Activated CD8-positive, alpha-beta memory T cell treated with anti-CD3 and anti-CD28 coated beads for 1 hour (primary cell): Measurements from ENCODE around the gene LITAFD.
"Not testable (repeated sequence)": the region's sequence is repeated elsewhere in the genome, so short reads cannot be mapped to it uniquely, and the experiment has no call there.

Source experiments
- DNase-seq, 2 donors: peaks; one replicate each; pipeline ENCODE4 v3.0.0-alpha.2; 2020; ENCODE audit warnings: low read depth in 1 of 2; ENCODE audit errors: extremely low read depth in 1 of 2

LITAFD gene

GRCh38 chr16:8872071-8872470 lies 10.1 kb upstream of the LITAFD start:
- DNase-seq, result no peak

GRCh38 chr16:8872967-8873865 lies 8.9 kb upstream of the LITAFD start:
- DNase-seq, result no peak

- not testable (repeated sequence) for DNase-seq
These were observed 8.3 kb upstream of the LITAFD start for GRCh38 chr16:8873866-8874195.

DNA sequence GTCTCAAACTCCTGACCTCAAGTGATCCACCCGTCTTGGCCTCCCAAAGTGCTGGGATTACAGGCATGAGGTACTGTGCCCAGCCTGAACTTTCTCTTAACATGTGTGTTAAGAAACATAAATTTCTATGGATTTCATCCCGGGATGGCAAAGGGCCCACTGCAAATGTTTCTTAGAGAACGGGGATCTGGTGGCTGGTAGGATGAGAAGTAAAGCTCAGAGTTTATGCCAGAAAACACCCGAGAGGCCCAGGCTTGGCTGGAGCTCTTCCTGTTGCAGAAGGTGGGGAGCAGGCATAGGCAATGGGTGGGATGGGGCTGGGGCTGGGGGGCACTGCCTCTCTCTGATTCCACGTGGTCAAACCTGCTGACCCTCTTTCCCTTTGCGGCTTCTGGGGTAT lies 7.8 kb upstream of the LITAFD start:
- DNase-seq, result no peak

DNA sequence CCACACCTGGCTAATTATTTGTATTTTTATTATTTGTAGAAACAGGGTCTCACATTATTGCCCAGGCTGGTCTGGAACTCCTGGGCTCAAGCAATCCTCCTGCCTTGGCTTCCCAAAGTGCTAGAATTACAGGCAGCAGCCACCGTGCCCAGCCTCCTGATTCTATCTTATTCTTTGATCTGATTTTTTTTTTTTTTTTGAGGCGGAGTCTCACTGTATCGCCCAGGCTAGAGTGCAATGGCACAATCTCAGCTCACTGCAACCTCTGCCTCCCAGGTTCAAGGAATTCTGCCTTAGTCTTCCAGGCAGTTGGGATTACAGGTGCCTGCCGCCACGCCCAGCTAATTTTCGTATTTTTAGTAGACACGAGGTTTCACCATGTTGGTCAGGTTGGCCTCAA lies 6.8 kb upstream of the LITAFD start:
- DNase-seq, result not testable (repeated sequence)

- no peak for DNase-seq
These were observed 4.1 kb upstream of the LITAFD start for GRCh38 chr16:8877894-8878522.

- DNase-seq, result no peak
These were observed 3.6 kb upstream of the LITAFD start for GRCh38 chr16:8878523-8878911.

GRCh38 chr16:8880839-8881510 lies 1.2 kb upstream of the LITAFD start:
- no peak for DNase-seq

GRCh38 chr16:8882725-8883377 lies 700 bp downstream of the LITAFD start:
- DNase-seq, result no peak

DNA sequence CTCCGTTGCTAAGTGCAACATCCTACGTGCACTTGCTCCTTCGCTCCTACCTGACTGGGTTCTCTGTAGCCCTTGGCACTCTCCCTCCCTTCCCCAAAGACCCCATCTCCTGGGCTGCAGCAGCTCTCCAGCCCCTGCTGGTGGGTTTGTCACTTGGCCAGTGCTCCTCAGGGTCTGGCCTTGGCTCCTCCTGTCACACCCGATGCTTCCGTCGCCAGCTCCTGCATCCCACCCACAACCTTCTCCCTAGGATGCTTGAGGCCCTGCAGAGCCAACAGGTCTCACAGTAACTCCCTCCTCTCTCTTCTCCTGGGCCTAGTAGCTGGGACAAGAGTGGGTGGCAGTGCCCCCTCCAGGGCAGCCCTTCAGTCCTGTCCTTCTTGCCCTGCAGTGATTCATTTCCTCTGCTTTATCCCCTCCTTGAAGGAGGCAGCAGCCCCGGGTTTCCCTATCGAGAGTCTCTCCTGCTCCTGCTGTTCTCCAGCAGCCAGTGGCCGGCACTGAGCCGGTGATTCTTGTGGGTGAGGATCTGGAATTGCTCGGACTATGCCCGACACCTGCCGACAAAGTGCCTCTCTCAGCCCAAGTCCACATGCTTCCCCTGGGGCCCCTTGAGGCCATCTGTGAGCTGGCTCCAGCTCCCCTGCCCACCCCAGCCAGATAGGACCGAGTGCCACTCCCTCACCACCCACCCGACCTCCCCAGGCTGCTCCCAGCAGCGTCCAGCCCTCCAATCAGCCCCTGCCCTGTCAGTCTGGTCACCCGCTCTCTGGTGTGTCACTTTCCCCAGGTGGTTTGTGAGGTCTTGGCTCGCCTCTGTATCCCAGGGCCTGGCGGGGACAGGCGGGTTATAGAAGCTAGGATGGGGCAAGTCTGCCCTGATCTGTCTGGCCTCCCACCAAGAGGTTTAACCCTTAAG lies 3.8 kb downstream of the LITAFD start:
- DNase-seq, result no peak

- DNase-seq, result no peak
These were observed 4.7 kb downstream of the LITAFD start for GRCh38 chr16:8886593-8887430.

GRCh38 chr16:8887431-8887765 lies 5.2 kb downstream of the LITAFD start:
- no peak for DNase-seq

DNA sequence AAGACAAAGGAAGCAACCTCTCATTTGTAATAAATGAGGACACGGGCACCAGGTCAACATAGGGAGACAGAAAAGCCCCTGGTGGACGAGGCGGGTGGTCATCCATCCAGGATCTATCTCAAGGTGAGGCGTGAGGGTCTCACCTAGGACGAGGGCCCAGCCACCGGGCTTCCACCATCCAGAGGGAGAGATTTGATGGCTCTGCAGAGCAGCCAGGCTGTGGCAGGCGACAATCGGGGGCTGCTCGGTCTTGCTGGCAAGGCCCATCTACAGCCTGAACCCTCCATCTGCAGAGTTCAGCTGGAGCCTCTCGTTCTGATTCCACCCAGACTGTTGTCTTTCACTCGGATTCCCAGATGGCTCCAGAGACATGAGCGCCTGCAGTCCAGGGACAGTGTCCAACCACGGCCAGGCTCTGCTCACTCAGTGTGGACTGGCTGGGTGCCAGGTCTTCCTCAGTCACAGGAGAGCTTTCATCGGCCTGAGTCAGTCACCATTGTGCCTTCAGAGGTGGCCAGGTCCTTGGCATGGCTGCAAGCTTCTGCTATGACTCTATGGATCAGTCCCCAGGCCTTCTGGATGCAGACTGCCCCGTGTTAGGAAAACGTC lies 5.9 kb downstream of the LITAFD start:
- no peak for DNase-seq

GRCh38 chr16:8888951-8889892 lies 7.1 kb downstream of the LITAFD start:
- no peak for DNase-seq

- no peak for DNase-seq
These were observed 7.9 kb downstream of the LITAFD start for GRCh38 chr16:8889893-8890548.

DNA sequence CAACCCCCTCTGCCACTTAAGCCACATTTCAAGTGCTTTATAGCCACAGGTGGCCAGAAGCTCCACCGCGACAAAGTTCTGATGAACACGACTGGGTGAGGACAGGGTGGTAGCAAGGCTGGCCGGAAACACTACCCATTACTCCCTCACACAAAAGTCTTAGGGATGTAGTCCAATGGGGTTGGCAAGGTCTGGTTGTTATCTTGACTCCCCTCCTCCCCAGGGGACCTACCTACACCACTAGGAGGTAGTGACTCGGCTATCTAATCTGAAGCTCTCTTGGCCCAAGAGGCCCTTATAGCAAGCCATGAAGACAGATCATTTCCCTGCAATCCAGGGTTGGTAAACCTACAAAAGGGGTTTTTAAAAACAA lies 8.4 kb downstream of the LITAFD start:
- DNase-seq, result no peak

DNA sequence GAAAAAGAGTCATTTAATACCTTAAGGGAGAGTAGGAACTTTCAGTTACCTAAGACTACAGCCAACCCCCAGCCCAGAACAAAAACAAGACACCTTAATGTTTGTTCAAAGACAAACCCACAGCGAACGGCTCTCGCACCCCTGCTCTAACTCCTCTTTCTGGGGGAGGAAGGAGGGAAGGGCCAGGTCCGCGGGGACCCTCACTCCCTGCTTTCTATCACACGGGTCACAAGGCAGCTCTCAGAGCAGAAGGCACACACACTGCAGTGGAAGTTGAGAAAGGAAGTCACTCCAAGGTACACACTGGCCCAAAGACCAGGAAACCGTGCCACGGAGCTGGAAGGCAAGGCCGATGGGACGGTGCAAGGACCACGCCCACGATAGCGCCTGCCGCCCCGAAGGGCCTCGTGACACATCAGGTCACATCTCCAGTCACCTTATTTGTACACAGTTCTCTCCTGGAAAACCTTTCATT lies 10.0 kb downstream of the LITAFD start:
- no peak for DNase-seq

DNA sequence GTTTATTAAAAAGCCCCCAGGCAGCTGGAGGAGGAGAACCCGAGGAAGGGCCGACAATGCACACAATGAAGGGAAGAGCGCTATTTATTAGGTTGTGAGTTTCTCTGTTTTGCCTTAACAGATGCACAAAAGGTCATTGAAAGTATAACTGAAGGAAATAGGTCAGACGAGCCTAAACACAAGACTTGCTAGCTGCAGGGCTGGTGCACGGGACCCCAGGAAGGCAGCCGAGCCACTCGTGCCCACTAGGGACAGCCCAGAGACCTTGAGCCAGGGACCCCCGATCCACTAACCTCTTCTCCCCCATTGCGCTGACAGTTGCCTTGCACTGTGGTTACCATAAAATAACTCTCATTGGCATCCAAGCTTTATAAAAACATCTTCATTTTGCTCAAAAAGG lies 11.3 kb downstream of the LITAFD start:
- no peak for DNase-seq
